Parathyroid adenoma (tissue), 2 donors: ENCODE results near the gene THSD4.

Experiments used
- H2AFZ ChIP-seq: fragments of 300-600 bp; sonication (generic); one replicate; pipeline ENCODE4 v1.7.0; 2017; ENCODE audit warnings: antibody characterized with exemption, mild to moderate bottlenecking
- H3K27ac ChIP-seq: fragments of 300-600 bp; sonication (generic); one replicate; pipeline ENCODE4 v1.7.0; 2017
- H3K27me3 ChIP-seq: fragments of 300-600 bp; sonication (generic); one replicate; pipeline ENCODE4 v1.7.0; 2017; ENCODE audit warnings: low read length; ENCODE audit not compliant: control insufficient read depth, insufficient read depth
- H3K36me3 ChIP-seq: fragments of 300-600 bp; sonication (generic); one replicate; pipeline ENCODE4 v1.7.0; 2017; ENCODE audit warnings: low read length; ENCODE audit not compliant: control insufficient read depth, insufficient read depth
- H3K4me1 ChIP-seq: fragments of 300-600 bp; sonication (generic); one replicate; pipeline ENCODE4 v1.7.0; 2017; ENCODE audit warnings: control low read depth
- H3K4me2 ChIP-seq: fragments of 300-600 bp; sonication (generic); one replicate; pipeline ENCODE4 v1.7.0; 2017; ENCODE audit warnings: low read length
- H3K4me3 ChIP-seq: fragments of 300-600 bp; sonication (generic); one replicate; pipeline ENCODE4 v1.7.0; 2017; ENCODE audit warnings: low read depth, low read length
- H3K79me2 ChIP-seq: fragments of 300-600 bp; sonication (generic); one replicate; pipeline ENCODE4 v1.7.0; 2017; ENCODE audit warnings: control low read depth
- H3K9ac ChIP-seq: fragments of 300-600 bp; sonication (generic); one replicate; pipeline ENCODE4 v1.7.0; 2017; ENCODE audit warnings: mild to moderate bottlenecking
- H3K9me3 ChIP-seq: fragments of 300-600 bp; sonication (generic); one replicate; pipeline ENCODE4 v1.7.0; 2017; ENCODE audit warnings: low read length; ENCODE audit not compliant: control insufficient read depth
- CTCF ChIP-seq: fragments of 300-600 bp; sonication (generic); IDR thresholded peaks from one replicate; pipeline ENCODE4 v1.7.0; 2017; ENCODE audit warnings: antibody characterized with exemption, mild to moderate bottlenecking
- donor health status: primary hyperparathyroidism.

The THSD4 gene

GRCh38 chr15:71458089-71458660 lies 342.9 kb downstream of the THSD4 start:
- Histone ChIP-seq H3K36me3 (no peaks in the 10 kb centered on the region), H3K9me3 (no peaks in the 10 kb centered on the region), H3K9ac (no peak overlapping the region), H3K79me2 (no peaks in the 10 kb centered on the region), H2AFZ (no peak overlapping the region), H3K4me1 (no peaks in the 10 kb centered on the region), H3K4me2 (no peak overlapping the region), H3K27me3 (no peaks in the 10 kb centered on the region), H3K4me3 (no peak overlapping the region), H3K27ac (no peak overlapping the region)
- no peak for TF ChIP-seq CTCF

- Histone ChIP-seq H3K9me3 (no peaks in the 10 kb centered on the region), H3K27ac (no peak overlapping the region), H3K36me3 (no peaks in the 10 kb centered on the region), H3K4me1 (no peaks in the 10 kb centered on the region), H3K27me3 (no peaks in the 10 kb centered on the region), H3K4me2 (no peak overlapping the region), H3K4me3 (no peak overlapping the region), H3K9ac (no peak overlapping the region), H2AFZ (no peak overlapping the region), H3K79me2 (no peaks in the 10 kb centered on the region)
- no peak for TF ChIP-seq CTCF
Observed at GRCh38 chr15:71461748-71462147, 346.5 kb downstream of the THSD4 start.

- no peak overlapping the region for H3K4me2 ChIP-seq
- H3K36me3 ChIP-seq, result no peaks in the 10 kb centered on the region
- TF ChIP-seq CTCF, result no peak
- no peaks in the 10 kb centered on the region for H3K9me3 ChIP-seq
- no peak overlapping the region for H3K9ac ChIP-seq
- H2AFZ ChIP-seq, result no peak overlapping the region
- no peaks in the 10 kb centered on the region for H3K79me2 ChIP-seq
- no peaks in the 10 kb centered on the region for H3K4me1 ChIP-seq
- no peaks in the 10 kb centered on the region for H3K27me3 ChIP-seq
- H3K4me3 ChIP-seq, result no peak overlapping the region
- no peak overlapping the region for H3K27ac ChIP-seq
Observed at GRCh38 chr15:71462638-71463037, 347.4 kb downstream of the THSD4 start.

- H3K36me3 ChIP-seq, result no peaks in the 10 kb centered on the region
- no peaks in the 10 kb centered on the region for H3K9me3 ChIP-seq
- H2AFZ ChIP-seq, result no peak overlapping the region
- no peak overlapping the region for H3K4me2 ChIP-seq
- no peak for TF ChIP-seq CTCF
- H3K4me1 ChIP-seq, result no peaks in the 10 kb centered on the region
- H3K79me2 ChIP-seq, result no peaks in the 10 kb centered on the region
- no peak overlapping the region for H3K9ac ChIP-seq
- no peak overlapping the region for H3K4me3 ChIP-seq
- H3K27ac ChIP-seq, result no peak overlapping the region
- no peaks in the 10 kb centered on the region for H3K27me3 ChIP-seq
Observed at GRCh38 chr15:71463156-71463665, 347.9 kb downstream of the THSD4 start.
